ENCODE data around the gene WDR59.

GRCh38 chr16:74902161-74902560 lies 82.8 kb downstream of the WDR59 start:
- no peak for TF ChIP-seq POLR2A (IDR thresholded peaks at IDR 0.05; ENCODE audit: low read depth, low read length)
- no peak for TF ChIP-seq SPI1 (IDR thresholded peaks at IDR 0.05; ENCODE audit: low read depth, low read length)
- no peak for TF ChIP-seq TAF1 (IDR thresholded peaks at IDR 0.05; ENCODE audit: low read depth, low read length)
- no peak for TF ChIP-seq PAX5 (IDR thresholded peaks at IDR 0.05; ENCODE audit: insufficient read depth, low read length, severe bottlenecking)
- no peak for TF ChIP-seq POLR2AphosphoS5 (IDR thresholded peaks at IDR 0.05; ENCODE audit: low read depth, low read length)
- TF ChIP-seq POU2F2 (IDR thresholded peaks at IDR 0.05; ENCODE audit: low read depth, low read length): no peak
